ENCODE data around the gene CDKN1A. TPM values are rescaled to one million over a fixed set of nuclear protein-coding genes. Genes with fewer than 3 reads are reported as not detected.

Gene CDKN1A
- total RNA-seq, 1 donor from 2014 or later: 41.3 TPM

DNA sequence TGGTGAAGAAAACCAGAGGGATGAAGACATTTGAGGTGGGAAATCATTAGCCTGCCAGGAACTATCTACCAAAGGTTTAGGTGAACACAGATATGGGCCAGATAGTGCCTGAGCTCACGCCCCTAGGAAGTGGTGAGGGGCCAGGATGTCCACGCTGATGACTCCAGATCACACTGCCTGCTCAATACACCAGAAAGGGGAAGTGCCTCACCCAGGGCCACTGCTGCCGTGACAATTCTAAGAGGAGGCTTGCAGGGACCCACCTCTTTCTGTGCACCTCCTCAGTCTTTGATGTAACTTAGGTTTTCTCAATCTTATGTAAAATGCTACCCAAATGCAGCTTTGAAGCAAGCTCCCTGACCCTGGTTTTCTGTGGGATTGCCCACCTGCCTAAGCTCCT, 13.7 kb downstream of the CDKN1A start:
- Mint-ChIP-seq H3K27ac (ENCODE audit: unreplicated experiment) (no peak overlapping the region), H3K4me1 (ENCODE audit: low read depth, unreplicated experiment) (peaks cover 2% of the 10 kb centered on the region), H3K4me3 (ENCODE audit: unreplicated experiment) (no peak overlapping the region), H3K36me3 (ENCODE audit: unreplicated experiment) (no peaks in the 10 kb centered on the region), H3K27me3 (ENCODE audit: unreplicated experiment) (peaks cover 8% of the 10 kb centered on the region), H3K9me3 (ENCODE audit: unreplicated experiment) (no peaks in the 10 kb centered on the region)
- DNase-seq: no peak
- TF ChIP-seq, protein P1, sequence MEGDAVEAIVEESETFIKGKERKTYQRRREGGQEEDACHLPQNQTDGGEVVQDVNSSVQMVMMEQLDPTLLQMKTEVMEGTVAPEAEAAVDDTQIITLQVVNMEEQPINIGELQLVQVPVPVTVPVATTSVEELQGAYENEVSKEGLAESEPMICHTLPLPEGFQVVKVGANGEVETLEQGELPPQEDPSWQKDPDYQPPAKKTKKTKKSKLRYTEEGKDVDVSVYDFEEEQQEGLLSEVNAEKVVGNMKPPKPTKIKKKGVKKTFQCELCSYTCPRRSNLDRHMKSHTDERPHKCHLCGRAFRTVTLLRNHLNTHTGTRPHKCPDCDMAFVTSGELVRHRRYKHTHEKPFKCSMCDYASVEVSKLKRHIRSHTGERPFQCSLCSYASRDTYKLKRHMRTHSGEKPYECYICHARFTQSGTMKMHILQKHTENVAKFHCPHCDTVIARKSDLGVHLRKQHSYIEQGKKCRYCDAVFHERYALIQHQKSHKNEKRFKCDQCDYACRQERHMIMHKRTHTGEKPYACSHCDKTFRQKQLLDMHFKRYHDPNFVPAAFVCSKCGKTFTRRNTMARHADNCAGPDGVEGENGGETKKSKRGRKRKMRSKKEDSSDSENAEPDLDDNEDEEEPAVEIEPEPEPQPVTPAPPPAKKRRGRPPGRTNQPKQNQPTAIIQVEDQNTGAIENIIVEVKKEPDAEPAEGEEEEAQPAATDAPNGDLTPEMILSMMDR (IDR thresholded peaks at IDR 0.05; ENCODE audit: partially characterized antibody, unreplicated experiment): no peak

- no peak overlapping the region for H3K4me3 Mint-ChIP-seq (ENCODE audit: unreplicated experiment)
- no peaks in the 10 kb centered on the region for H3K9me3 Mint-ChIP-seq (ENCODE audit: unreplicated experiment)
- no peak for DNase-seq
- no peaks in the 10 kb centered on the region for H3K36me3 Mint-ChIP-seq (ENCODE audit: unreplicated experiment)
- H3K27me3 Mint-ChIP-seq (ENCODE audit: unreplicated experiment): peaks cover 8% of the 10 kb centered on the region
- no peak overlapping the region for H3K27ac Mint-ChIP-seq (ENCODE audit: unreplicated experiment)
- TF ChIP-seq, protein P1 (IDR thresholded peaks at IDR 0.05; ENCODE audit: partially characterized antibody, unreplicated experiment): no peak
- peaks cover 2% of the 10 kb centered on the region for H3K4me1 Mint-ChIP-seq (ENCODE audit: low read depth, unreplicated experiment)
Observed at GRCh38 chr6:36692861-36693702, 14.6 kb downstream of the CDKN1A start.

DNA sequence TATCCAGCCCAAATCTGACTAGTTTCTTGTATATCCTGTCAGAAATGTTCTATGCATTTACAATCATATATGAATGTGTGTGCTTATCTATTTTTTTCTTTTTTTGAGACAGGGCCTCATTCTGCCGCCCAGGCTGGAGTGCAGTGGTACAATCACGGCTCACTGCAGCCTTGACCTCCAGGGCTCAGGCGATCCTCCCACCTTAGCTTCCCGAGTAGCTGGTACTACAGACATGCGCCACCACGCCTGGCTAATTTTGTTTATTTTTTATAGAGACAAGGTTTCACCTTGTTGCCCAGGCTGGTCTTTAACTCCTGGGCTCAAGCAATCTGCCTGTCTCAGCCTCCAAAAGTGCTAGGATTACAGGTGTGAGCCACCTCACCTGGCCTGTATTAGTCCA, 16.1 kb downstream of the CDKN1A start:
- peaks cover 8% of the 10 kb centered on the region for H3K27me3 Mint-ChIP-seq (ENCODE audit: unreplicated experiment)
- H3K4me3 Mint-ChIP-seq (ENCODE audit: unreplicated experiment): no peak overlapping the region
- H3K4me1 Mint-ChIP-seq (ENCODE audit: low read depth, unreplicated experiment): peaks cover 2% of the 10 kb centered on the region
- H3K36me3 Mint-ChIP-seq (ENCODE audit: unreplicated experiment): no peaks in the 10 kb centered on the region
- H3K9me3 Mint-ChIP-seq (ENCODE audit: unreplicated experiment): no peaks in the 10 kb centered on the region
- H3K27ac Mint-ChIP-seq (ENCODE audit: unreplicated experiment): no peak overlapping the region
- TF ChIP-seq, protein P1 (IDR thresholded peaks at IDR 0.05; ENCODE audit: partially characterized antibody, unreplicated experiment): no peak
- DNase-seq: no peak

DNA sequence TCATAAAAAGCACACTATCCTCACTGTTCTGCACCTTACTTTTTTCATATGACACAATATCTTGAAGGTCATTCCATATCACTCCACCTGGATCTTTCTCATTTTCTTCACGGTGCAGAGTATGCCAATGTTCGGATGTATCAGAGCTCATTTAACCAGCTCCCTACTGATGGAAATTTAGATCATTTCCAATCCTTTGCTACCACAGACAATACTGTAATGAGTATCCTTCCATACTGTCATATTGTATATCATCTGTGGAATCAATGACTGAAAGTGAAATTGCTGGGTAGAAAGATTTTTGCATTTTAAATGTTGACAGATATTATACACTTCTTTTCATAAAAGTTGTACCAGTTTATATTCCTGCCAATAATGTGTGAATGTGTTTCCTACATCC, 16.9 kb downstream of the CDKN1A start:
- no peak overlapping the region for H3K27ac Mint-ChIP-seq (ENCODE audit: unreplicated experiment)
- peaks cover 6% of the 10 kb centered on the region for H3K27me3 Mint-ChIP-seq (ENCODE audit: unreplicated experiment)
- TF ChIP-seq, protein P1 (IDR thresholded peaks at IDR 0.05; ENCODE audit: partially characterized antibody, unreplicated experiment): no peak
- peaks cover 2% of the 10 kb centered on the region for H3K4me1 Mint-ChIP-seq (ENCODE audit: low read depth, unreplicated experiment)
- DNase-seq: no peak
- H3K9me3 Mint-ChIP-seq (ENCODE audit: unreplicated experiment): no peaks in the 10 kb centered on the region
- no peak overlapping the region for H3K4me3 Mint-ChIP-seq (ENCODE audit: unreplicated experiment)
- no peaks in the 10 kb centered on the region for H3K36me3 Mint-ChIP-seq (ENCODE audit: unreplicated experiment)

GRCh38 chr6:36697481-36697903, 19.0 kb downstream of the CDKN1A start, which contains the start of gene RAB44:
RAB44 (plus strand) TSS chr6:36697826; CDS start chr6:36704236, 6,410 bp downstream.
- no peak for DNase-seq
- H3K9me3 Mint-ChIP-seq (ENCODE audit: unreplicated experiment): no peaks in the 10 kb centered on the region
- H3K36me3 Mint-ChIP-seq (ENCODE audit: unreplicated experiment): no peaks in the 10 kb centered on the region
- no peak within 1 kb of the TSS for H3K27ac Mint-ChIP-seq (ENCODE audit: unreplicated experiment)
- no peak within 1 kb of the TSS for H3K4me3 Mint-ChIP-seq (ENCODE audit: unreplicated experiment)
- TF ChIP-seq, protein P1 (IDR thresholded peaks at IDR 0.05; ENCODE audit: partially characterized antibody, unreplicated experiment): no peak
- peaks cover 2% of the 10 kb centered on the region for H3K4me1 Mint-ChIP-seq (ENCODE audit: low read depth, unreplicated experiment)
- peaks cover 2% of the 10 kb centered on the region for H3K27me3 Mint-ChIP-seq (ENCODE audit: unreplicated experiment)
